Fibroblast of skin of left biceps (primary cell): Measurements from ENCODE around the gene SNIP1.
"Not testable (repeated sequence)": the region's sequence is repeated elsewhere in the genome, so short reads cannot be mapped to it uniquely, and the experiment has no call there.

ENCODE experiments used
- DNase-seq, 2 experiments: peaks; one replicate each; pipeline ENCODE4 v3.0.0-alpha.2; 2013; ENCODE audit warnings: low read depth in 2 of 2

Gene SNIP1

DNA sequence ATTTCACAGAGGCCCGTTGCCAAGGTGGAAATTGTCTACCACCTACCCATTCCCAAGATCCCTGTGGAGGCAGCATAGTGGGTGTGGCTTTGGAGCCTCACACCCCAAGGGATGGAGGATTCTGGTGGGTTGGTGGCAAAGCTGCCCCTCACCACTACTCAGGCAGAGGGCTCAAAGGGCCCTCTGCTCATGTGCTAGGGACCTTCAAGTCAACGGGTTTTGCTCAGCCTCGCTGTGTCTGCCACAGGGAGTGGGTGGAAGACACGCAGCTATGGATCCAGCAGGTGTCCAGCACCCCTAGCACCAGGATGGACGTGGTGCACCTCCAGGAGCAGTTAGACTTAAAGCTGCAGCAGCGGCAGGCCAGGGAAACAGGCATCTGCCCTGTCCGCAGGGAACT is 5.0 kb upstream of the SNIP1 start:
- no peak for DNase-seq

DNA sequence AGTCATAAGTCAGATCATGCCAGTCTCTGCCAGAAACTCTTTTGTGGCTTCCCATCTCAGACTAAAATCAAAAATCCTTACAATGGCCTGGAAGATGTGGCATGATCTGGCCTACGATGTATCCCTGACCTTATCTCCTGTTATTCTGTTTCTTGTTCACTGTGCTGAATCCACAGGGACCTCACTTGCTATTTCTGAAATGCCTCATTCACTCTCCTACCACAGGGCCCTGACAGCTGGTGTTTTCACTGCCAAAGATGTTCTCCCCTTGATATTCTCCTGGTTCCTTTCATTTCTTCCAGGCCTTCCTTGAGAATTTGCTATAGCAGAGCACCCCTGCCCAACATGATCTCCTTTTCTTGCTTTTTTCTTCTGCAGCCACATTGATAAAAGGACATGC is 4.3 kb upstream of the SNIP1 start:
- no peak for DNase-seq

DNA sequence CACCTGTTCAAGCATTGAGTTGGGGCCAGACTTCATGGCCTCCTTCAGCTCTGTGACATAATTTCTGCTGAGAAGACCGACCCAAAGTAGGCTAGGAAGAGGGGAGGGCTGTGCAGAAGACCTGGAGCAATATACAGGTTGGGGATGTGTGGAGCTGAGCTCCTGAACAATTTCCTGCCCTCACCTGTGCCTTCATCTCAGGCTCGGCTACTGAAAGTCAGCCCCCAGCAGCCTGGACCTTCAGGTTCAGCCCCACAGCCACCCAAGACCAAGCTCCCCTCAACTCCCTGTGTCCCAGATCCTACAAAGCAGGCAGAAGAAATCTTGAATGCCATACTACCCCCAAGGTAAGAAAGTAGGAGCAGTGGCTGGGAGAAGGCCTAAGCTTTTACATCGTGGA is 3.3 kb upstream of the SNIP1 start:
- DNase-seq = no peak

DNA sequence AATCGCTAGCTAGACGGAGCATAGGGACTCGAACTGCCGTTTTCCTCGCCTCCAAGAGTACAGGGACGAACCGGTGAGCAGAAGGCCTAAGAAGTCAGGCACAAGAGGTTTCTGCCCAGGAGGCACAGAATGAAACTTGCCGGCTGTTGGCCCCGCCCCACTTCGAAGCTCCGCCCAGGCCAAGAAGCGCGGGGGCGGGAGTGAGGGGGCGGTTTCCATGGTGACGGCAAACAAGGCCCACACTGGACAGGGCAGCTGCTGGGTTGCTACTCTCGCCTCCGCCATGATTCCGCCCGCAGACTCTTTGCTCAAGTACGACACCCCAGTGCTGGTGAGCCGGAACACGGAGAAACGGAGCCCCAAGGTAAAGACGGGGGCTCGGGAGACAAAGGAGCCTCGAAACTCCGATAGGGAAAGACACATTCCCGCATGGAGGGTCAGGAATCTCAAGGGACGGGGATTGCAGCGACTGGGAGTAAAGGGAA is 2.7 kb upstream of the SNIP1 start, which contains the start of gene DNALI1:
Gene DNALI1, plus strand, starts transcription at position 229 of the 485 bp plus-strand sequence. Its CDS starts 55 bp downstream, at position 284.
- peak; percentile 52 for DNase-seq

DNA sequence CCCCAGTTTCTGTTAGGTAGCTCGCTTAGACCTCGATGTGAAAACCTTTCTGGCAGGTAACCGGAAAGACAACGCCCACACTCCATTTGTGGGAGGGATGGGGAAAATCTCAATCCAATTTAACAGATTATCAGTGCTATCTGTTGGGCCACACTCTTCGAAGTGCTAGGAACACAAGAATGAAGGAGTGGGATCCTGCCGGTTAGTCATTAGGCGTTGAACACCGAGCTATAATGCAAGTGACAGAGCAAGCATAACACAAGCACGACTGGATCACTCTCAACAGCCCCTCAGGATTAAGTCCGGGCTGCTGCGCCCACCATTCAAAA is 531 bp downstream of the SNIP1 start:
- no peak for DNase-seq

DNA sequence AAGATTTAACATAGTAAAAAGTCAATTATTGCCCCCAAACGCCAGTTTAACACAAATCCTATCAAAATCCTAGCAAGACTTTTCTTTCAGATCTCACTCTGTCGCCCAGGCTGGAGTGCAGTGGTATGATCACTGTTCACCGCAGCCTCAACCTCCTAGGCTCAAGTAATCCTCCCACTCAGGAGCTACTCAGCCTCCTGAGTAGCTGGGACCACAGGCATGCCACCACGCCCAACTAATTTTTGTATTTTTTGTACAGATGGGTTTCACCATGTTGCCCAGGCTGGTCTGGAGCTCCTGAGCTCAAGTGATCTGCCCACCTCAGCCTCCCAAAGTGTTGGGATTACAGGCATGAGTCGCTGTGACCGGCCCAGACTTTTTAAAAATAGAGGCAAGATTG is 4.8 kb downstream of the SNIP1 start:
- peak in 1 of 2 experiments; percentile 3 for DNase-seq

DNA sequence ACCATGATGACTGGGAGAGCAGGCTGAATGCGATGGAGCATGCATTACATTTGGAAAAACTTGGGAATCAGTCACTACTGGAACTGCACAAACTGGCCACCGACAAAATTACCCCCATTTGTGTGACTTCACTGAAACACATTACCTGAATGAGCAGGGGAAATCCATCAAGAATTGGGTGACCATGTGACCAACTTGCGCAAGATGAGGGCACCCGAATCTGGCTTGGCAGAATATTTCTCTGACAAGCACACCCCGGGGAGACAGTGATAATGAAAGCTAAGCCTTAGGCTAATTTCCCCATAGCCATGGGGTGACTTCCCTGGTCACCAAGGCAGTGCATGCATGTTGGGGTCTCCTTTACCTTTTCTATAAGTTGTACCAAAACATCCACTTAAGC is 9.1 kb downstream of the SNIP1 start:
- no peak for DNase-seq

DNA sequence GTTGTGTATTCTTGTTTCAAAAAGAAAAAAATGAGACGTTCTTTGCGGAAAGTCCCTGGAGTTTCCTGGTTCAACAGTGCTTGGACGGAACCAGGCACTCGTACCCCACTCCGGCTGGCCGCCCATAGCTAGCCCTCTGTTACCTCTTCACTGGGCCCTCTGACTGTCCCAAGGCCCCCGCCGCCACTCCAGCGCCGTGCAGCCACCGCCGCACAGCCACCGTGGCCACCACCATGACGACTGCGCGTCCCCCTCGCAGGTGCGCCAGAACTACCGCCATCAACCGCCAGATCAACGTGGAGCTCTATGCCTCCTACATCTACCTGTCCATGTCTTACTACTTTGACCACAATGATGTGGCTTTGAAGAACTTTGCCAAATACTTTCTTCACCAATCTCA is 9.6 kb downstream of the SNIP1 start:
- no peak for DNase-seq

DNA sequence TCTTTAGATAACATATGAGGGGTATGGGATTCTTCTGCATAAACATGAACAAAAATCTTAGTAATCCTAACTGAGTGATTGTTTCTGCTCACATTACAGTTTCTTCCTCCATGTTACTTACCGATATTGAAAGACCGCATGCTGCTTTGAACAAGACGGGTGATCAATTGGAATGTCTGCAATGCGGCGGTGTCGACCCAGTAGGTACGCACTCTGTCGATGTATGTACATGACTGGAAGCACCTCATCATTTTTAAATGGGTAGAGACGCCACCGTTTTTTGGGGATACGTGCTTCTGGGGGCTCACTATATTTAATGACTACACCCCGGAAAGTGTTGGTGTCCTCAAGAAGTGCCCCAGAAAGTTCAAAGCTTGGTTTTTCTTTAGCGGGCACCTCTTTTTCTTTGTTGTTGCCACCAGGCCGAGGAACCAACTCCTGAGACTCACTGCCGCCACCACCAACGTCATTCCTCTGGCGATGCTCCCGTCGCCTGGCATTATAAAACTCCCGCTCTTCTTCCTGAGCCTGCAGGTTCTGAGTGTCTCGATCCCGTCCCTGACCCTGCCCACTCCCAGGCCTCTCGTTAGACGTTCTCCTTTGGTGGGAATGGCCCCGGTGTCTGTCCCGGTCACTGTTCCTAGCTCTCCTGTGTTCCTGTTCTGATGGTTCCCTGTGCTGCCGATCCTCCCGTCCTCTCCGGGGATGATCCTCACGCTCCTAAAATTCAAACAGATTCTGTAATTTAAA is 13.9 kb downstream of the SNIP1 start:
- no peak for DNase-seq

- not testable (repeated sequence) for DNase-seq
Measured at GRCh38 chr1:37539154-37539553, 14.9 kb downstream of the SNIP1 start.

DNA sequence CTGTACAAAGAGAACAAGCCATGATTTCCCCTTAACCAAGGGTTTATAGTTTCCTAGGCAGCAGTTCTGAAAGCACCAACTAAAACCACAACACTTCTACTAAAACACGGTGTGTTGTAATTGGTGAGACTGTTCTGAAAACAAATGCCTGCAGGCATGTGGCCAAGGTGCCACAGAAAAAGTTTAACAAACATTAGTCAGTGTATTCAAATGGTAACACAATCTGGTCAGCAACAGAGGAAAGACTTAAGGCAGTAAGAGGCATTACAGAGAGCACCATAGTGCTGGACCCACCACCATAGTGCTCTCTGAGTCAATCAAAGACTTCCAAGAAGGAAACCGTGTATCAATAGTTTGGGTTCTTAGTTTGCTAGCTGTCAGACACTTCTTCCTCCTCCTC is 16.7 kb downstream of the SNIP1 start:
- no peak for DNase-seq

DNA sequence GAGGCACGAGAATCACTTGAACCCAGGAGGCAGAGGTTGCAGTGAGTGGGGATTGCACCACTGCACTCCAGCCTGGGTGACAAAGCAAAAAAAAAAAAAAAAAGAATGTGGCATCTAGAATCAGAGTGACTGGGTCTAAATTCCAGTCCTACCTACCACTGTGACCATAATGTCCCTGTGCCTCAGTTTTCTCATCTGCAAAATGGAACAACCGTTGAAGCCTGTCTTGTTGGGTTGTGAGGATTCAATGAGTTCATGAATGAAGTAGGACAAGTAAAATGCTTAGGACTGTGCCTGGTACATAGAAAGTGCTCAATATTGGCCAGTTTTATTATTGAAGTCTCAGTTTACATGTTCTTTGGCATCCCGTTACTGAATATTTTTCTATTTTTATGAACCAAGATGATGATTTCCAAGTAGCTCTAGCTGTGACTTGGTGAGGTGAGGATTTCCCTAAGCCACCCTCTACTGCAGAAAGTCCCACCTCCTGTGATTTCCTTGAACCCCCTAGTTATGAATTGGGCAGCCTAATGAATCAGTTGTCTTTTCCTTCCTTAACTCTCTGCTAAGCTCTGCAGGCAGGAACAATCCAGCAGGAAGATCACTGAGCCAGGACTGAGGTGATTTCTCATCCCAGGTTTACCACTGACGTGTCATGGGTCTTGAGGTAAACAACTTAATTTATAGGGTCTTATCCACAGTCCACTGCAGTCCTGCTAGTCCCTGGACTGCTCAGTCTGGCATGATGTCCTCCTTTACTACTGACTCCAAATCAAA is 20.6 kb downstream of the SNIP1 start:
- no peak for DNase-seq

DNA sequence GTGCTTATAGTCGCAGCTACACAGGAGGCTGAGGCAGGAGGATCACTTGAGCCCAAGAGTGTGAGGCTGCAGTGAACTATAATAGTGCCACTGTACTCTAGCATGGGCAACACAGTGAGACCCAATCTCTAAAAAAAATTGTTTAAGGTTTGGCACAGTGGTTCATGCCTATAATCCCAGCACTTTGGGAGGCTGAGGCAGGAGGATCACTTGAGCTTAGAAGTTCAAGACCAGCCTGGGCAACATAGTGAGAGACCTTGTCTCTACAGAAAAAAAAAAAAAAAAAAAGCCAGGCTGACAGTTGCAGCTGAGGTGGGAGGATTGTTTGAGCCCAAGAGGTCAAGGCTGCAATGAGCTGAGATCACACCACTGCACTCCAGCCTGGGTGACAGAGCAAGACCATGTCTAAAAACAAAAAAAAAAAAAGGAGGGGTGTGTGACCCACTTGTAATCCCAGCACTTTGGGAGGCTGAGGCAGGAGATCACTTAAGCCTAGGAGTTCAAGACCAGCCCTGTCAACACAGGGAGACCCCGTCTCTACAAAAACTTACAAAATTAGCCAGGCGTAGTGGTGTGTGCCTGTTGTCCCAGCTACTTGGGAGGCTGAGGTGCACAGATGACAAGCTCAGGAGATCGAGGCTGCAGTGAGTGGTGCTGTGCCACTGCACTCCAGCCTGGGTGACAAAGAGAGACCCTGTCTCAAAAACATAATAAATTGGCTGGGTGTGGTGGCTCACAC is 21.5 kb downstream of the SNIP1 start:
- DNase-seq = not testable (repeated sequence)

- DNase-seq = not testable (repeated sequence)
Measured at GRCh38 chr1:37529888-37530287, 24.2 kb downstream of the SNIP1 start.

DNA sequence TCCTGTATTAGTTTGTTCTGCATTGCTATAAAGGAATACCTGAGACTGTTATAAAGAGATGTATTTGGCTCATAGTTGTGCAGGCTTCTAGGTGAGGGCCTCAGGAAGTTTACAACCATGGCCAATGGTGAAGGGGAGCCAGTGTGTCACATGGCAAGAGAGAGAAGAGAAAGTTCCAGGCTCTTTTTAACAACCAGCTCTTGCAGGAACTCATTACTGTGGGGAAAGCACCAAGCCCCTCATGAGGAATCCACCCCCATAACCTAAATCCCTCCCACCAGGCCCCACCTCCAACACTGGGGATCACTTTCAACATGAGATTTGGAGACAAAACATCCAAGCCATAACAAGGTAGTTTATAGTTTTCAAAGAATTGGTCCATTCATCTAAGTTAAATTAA is 34.5 kb downstream of the SNIP1 start:
- DNase-seq = no peak

- DNase-seq = not testable (repeated sequence)
Measured at GRCh38 chr1:37518929-37519328, 35.2 kb downstream of the SNIP1 start.

DNA sequence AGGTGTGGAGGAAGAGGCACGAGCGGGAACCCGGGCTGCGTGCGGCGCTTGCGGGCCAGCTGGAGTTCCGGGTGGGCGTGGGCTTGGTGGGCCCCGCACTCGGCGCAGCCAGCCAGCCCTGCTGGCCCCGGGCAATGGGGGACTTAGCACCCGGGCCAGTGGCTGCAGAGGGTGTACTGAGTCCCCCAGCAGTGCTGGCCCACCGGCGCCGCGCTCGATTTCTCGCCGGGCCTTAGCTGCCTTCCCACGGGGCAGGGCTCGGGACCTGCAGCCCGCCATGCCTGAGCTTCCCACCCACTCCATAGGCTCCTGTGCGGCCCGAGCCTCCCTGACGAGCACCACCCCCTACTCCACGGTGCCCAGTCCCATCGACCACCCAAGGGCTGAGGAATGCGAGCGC is 35.9 kb downstream of the SNIP1 start:
- DNase-seq = not testable (repeated sequence)

- DNase-seq = no peak
Measured at GRCh38 chr1:37517569-37517968, 36.5 kb downstream of the SNIP1 start.

DNA sequence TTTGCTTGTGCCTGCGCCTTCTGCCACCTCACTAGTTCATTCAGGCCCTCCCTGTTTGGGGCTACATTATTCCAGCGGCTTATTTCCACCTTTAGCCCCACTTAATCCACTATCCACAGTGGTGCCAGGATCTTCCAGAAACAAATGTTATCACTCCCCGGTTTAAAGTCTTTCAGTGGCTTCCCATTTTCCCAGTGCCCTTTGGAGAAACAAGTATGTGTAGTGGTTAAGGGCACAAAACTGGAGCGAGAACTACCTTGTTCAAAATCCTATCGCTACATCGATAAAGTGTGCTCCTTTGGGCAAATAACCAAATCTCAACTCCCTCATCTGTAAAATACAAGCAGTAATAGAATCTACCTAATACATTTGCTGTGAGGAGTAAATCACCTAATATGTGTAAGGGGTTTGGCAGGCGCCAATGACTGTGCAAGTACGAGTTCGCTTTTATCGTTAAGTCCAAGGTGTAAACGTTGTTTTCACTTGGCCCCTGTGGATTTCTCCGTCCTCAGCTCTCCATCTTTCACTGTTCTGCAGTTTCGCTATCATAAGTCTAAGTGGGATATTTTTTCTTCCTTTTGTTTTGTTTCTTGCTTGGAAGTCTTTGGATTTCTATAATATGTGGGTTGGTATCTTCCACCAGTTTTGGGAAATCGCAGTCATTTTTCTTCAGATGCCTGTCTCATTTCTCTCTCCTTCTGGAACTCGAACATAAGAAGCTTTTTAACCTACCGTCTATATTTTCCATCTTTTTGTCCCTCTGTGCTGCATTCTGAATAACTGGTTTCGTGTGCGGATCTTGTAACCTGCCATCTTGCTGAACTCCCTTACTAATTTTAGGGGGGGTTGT is 38.7 kb downstream of the SNIP1 start:
- no peak for DNase-seq

- DNase-seq = peak; percentile 40 to 48
Measured at GRCh38 chr1:37514350-37515184, 39.5 kb downstream of the SNIP1 start, which contains the start of gene MEAF6. Gene MEAF6, minus strand, starts transcription at chr1:37514766. Its CDS starts 20 bp downstream, at chr1:37514746.
